HG03575 (cell line): ENCODE data around the gene TDRD7.

Experiments
- ATAC-seq: cut with Tn5 transposase; IDR thresholded peaks from one replicate; pipeline ENCODE4 v1.9.1; 2021; ENCODE audit not compliant: unreplicated experiment, insufficient number of reproducible peaks, low FRiP score; ENCODE audit errors: extremely low read depth

The TDRD7 gene

DNA sequence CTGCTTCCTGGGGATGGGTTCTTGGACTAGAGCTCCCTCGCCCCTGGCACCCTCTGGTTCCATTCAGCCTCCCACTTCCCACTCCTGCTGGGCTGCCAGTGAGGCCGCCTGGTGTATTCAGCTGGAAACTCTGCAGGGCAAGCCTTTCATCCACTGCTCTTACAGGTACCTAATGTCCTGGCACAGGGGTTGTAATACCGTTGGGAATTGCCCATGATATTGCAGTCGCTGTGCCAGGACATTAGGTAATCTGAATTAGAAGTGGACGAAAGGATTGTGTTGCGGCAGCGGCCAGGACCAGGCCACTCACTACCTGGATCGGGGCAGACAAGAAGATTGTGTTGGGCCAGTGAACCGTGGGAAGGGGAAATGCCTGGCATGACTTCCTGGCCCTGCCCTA lies 102.6 kb downstream of the TDRD7 start:
- ATAC-seq: no peak

DNA sequence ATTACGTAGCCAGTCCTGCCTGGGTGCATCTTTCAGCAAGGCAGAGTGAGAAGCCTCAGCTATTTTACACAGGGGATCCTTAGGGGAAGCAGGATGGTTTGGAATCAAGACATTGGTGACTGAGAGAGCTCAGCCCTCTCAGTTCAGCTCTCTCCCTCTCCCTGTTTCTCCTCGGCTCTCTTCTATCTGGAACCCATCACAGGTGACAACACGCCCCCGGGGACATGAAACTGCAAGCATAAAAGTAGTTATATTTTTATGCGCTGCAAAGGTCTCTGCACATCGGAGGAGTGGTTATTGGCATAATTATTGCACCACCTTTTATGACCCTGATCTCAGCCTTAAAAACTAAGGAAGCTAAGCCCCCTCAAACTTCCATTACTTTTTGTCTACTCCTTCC lies 103.8 kb downstream of the TDRD7 start:
- ATAC-seq: no peak

DNA sequence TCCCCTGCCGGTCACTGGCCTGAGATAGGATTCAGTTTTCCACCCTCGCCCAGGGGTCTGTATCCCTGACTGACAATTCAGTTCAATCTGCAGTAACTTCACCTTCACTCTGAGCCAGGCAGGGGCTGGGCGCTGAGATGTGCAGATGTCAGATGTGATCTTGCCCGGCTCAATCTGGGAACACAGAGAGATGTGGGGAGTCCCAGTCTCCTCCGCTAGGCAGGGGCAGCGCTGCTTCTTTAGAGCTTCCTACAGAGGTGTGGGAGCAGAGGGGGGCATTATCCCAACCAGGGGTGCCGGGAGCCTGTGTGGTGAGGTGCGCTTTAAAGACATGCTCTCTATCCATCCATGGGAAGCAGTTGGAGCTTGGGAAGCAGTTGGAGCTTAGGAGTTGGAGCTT lies 104.2 kb downstream of the TDRD7 start:
- ATAC-seq: no peak

DNA sequence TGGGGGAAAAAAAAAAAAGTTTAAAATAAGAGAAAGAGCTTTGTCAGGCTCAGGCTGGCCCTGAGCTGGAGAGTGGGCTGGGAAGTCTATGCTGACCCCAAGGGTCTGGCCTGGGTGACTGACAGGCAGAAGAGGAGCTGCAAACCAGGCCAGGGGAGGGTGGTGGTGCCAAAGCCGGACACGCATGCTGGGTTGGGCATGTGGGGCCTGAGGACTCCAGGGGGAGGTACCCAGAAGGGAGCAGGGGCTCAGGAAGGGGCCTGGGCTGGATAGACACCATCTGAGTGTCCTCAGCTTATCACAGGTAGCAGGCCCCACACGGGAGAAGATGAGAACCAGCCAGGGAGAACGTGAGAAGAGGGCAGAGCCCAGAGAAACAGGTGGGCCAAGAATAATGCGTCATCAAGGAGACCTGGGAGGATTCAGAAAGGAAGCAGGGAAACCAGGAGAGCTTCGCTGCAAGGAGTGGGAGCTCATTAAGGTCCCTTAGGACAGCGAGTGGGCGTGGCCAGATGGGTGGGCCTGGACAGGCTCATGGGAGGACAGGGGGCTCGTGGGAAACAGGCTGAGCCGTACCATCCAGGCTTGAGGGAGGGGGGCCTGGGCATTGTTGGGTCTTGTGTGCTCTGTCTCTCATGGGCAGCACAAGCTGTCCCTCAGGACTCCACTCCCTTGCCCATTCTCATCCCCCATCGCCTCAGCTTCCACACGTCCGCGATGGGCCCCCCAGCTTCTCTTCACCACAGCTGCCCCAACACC lies 105.6 kb downstream of the TDRD7 start:
- no peak for ATAC-seq

DNA sequence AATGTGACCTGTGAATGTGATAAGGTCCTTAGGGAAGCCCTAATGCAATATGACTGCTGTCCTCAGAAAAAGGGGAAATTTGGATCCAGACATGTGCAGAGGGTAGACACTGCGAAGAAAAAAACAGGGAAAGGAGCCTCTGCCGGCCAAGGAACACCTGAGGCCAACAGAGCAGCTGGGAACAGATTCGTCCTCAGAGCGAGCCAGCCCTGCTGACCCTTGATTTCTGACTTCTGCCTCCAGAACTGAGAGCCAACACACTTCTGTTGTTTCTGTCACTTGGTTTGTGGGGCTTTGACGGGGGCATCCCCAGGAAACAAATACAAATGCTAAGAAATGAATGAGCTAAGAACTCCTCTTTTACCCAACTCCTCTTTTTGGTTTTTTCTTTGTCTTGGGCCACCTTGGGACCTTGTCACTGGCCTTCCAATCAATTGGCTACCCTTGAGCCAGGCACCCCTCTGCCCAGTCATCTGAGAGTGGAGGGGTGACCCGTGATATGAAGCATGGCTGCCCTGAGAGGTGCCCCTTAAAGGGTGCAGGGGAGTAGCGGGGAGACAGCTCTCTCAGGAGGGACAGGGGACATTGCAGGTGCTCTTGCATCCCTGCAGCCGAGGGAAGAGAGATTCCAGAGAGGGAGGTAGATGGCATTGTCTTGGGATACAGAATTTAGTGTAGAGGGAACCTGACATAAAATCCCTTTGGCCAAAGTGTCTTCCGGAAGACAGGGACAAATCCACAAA lies 106.4 kb downstream of the TDRD7 start:
- no peak for ATAC-seq

DNA sequence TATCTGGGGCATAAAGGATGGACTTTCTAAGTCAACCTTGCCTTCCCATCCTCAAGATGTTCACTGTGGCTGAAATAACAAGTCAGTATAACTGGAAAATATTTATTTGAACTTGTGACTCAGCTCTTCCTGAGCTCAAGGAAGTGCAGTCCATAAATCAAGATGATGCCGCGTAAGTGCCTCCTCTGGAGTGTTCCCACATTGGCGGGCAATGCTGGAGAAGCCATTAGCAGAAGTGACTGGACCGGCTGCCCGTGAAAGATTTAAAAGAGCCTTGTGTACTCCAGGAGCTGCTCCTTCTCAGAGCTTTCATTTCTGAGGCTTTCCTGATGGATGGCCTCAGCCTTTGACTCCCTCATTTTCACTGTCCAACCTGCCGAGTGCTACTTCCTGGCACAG lies 107.0 kb downstream of the TDRD7 start:
- no peak for ATAC-seq

DNA sequence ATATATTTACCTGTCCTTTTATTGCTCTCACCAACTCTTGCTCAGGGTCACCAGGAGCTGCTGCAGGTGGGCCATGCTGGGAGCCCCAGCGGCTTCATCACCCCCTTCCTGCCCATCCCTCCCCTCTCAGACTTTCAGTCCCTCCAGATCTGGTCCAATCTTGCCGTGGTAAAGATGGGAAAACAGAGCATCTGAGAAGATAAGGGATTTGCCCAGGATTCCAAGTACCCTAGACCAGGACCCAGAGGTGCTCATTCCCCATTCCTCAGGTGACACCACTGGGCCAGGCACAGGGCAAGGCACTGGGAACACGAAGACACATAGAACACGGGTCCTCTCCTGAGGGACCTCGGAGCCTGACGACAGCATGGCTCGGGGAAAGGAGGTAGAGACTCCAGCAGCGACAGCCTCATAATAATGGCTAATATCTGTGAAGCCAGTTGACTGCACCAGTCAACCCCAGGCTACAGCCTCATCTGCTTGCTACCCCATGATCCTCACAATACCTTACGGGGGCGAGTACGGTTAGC lies 107.6 kb downstream of the TDRD7 start:
- no peak for ATAC-seq

DNA sequence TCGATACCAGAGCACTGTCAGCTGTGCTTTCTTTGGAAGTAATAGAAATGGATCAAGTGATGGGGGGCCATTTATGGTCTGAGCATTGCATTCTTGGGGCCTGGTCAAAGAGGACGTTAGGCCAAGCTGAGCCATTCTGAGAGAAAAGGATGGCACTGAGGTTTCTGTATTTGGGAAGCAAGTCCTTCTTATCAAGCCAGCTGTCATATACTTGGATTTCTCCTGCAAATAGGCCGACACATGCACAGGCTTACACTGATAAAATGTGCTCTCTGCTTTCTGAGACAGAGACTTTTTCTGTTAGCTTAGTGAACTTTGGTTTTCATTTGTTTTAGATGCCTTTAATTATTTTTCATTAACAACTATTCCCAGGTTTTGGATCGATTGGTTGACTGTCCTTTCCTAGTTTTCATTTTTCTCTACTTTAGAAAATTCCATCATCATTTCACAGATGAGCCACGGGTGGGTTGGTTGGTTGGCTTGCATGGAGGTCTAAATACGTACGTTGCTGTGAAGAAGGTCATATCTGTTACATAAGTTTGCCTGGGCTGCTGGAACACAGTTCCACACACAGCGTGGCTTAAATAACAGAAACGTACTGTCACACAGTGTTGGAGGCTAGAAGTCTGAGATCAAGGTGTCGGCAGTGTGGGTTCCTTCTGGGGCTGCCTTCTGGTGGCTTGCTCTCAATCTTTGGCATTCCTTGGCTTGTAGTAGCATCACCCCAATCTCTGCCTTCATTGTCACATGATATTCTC lies 109.9 kb downstream of the TDRD7 start:
- ATAC-seq: no peak

DNA sequence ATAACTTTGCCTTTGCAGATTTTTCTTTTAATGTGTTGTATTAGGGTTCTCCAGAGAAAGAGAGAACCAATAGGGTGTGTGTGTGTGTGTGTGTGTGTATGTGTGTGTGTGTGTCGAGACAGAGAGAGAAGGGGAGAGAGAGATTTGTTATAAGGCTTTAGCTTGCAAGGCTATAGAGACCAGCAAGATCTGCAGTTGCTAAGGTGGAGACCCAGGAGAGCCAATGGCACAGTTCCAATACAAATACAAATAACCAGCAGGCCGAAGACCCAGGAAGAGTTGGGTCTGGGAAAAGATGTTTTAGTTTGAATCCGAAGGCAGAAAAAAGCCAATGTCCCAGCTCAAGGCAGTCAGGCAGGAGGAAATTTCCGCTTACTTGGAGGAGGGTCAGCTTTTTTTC lies 112.5 kb downstream of the TDRD7 start:
- ATAC-seq: no peak

DNA sequence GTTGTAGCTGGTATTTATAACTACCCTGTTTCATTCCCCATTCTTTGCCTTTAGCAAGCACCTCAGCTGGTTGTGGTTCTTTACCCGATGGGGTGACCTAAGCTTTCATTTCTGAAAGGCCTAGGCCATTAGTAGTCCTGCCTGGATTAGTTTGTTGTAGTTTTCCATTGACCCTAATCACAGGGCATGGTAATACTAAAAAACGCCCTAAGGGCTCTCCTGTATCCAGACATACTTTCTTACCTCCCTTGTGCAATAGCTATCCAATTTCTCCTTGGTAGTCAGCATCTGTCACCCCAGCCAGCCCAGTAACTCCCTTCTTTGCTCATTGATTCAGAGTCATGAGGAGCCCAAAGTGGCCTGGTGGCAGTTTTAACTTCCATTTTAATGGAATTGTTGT lies 113.6 kb downstream of the TDRD7 start:
- no peak for ATAC-seq

DNA sequence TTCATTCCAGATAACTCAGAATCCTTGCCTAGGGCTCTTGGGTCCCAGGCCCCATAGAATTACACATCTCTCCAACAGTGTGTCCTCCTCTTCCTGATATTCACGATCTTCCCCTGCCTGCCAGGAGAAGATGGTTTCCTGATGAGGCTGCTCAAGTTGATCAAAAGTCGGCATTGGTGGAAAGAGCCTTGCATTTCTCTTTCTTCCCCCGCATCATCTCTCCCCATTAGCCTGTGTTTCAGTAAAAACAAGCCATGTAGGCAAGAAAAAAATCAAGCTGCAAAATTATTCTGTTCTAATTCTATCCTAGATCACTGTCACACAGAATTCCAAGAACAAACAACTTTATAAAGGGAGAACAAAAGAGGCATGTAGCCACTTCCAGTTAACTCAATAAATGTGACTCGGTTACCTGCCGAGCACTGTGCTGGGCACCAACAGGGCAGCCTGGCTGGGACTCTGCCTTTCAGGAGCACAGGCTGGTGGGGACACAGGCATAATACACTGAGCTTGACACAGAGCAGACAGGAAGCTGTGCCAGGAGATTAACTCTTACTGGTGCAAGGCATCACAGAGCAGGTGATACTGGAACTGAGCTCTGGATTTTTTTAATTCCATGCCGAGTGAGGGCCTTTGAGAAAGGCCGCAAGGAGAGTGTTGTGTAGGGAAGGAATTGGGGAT lies 115.1 kb downstream of the TDRD7 start:
- ATAC-seq: no peak

DNA sequence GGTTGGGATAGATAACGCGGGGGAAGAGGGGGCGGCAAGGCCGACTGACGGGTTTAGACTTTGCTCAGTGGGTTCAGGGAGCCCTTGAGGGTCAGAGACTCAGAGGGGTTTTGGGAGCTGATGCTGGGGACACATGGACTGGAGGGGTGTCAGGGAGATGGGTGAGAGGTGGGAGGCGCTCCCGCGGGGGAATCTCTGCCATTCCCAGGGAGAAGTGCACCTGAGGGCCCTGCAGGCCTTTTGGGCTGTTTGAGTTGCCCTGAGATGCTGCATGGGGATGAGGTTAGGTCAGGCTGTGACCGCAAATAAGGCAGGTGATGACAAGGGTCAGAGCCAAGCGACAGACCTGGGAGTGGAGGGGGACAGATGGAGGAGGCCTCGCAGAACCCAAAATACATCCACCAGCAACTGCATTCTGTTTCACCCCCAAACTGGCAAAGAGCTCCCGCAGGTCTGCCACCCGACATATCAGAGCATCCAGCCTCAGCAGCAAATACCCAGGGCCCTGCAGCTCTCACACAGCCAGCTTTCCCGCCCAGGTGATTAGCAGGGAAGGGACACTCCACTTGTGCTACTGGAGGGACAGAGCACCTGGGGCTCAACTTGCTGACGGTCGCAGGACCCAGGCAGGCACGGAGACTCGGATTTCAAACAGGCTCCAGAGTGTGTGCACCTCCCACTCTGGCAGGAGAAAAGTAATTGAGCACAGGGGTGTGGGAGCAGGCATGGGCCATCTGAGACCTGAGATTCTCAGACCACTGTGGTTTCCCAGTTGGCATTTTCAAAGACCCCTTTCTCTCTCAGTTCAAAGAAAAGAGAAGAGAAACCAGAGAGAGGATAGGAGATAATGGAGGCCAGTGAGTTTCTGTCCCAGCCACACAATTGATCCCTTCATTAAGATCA lies 116.0 kb downstream of the TDRD7 start:
- ATAC-seq: no peak

DNA sequence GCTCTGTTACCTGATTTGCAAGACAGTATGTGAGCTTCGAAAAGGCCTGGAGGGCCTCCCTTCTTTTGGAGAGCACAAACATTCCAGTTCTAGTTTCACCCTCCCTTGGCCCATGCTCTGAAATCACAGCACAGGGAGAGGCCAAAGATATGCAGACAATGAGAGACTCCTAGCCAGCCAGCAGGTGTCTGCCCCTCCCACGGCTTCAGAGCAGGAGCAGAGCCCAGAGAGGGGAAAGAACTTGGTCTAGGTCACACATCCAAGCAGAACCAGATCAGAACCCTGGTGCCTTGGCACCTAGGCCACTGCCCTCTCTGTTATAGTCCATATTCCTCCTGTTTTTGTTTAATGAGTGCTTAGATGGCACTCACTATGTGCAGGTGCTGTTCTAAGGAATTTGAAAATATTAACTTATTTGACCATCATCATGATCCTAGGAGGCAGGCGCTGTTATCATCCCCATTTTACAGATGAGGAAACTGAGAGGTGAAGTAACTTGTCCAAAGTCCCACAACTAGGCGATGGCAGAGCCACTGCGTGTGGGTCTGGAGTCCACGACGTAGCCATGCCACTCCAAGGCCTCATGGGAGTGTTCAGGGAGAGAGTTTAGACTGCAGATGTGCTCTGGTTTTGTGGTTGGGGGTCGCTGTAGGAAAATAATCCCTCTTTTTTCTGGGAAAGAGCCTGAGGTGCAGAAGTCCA lies 116.8 kb downstream of the TDRD7 start:
- no peak for ATAC-seq

DNA sequence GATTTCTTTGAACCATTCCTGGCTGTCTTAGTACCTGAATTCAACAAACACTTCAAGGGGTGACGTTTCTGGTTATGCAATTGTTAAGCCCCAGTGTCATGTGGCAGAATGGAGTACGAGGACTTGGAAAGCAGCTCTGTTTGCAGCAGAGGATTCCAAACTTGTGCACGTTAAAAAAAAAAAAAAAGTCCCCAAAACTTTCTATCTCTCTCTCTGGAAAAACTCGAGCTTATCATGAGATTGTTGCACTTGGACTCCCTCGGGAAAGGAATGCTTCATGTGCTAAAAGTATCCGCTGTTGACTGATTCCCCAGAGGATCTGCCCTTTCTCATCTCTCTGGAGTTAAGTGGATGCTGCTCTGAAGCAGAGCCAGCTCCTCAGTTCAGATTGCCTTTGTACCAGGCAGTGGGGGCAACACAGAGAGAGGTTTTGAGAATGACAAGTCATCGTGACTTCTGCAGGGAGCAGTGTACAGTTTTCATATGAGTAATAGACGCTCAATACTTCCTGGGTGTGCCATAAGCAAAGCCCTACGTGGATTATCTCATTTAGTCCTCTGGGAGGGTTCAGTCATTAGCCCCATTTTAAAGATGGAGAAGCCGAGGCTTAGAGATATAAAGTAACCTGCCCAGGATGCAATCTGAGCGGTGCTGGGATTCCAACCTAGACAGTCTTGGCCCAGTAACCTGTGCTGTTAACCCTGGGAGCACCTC lies 117.6 kb downstream of the TDRD7 start:
- ATAC-seq: peak; percentile 62

DNA sequence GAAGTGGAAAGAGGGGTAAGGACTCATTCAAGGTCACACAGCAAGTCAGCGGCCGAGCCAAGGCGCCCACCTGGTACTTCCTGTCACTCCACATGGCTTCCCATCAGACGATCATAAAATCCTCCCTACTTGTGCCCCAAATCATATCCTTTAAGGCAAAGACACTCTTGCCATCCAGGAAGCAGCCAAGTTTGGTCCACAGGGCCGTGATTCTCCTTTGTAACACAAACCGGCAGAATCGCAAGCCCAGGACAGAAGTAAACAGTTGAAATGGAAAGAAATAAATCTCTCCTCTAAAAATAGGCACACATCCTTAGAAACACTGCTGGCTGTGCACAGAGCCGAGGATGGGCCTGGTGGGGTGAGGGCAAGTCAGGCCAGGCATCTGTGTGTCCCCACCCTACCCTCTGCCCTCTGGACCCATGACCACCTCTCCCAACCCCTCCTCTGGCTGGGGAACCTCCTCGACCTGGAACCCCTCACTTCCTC lies 120.0 kb downstream of the TDRD7 start:
- no peak for ATAC-seq

DNA sequence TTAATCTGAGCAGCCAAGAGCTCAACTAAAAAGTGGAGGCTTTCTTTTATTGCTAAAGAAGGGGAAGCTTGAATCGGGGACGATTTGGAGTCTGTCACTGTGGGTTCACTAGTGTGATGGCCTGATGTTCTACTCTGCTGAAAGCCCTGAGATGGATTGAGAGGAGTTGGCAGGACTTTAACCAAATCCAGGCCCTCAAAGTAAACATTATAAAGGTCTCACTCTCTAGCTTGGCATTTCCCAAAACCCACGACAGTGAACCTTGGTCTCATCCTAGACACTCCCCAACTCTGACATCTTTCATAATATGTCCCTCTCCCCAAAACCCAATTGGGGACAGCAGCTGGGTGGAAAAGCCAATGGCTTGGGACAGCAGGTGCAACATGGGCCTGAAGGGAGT lies 122.3 kb downstream of the TDRD7 start:
- no peak for ATAC-seq
